GM12892 (cell line): ENCODE results near the gene SLC47A2.

Experiments used
- POLR2A ChIP-seq: IDR thresholded peaks from 2 replicates; pipeline ENCODE4 v1.6.1; 2011; ENCODE audit warnings: low read depth, low read length, control low read depth
- POLR2AphosphoS5 ChIP-seq: IDR thresholded peaks from 2 replicates; pipeline ENCODE4 v1.6.1; 2011; ENCODE audit warnings: low read depth, low read length, control low read depth
- TAF1 ChIP-seq: IDR thresholded peaks from 2 replicates; pipeline ENCODE4 v1.6.1; 2011; ENCODE audit warnings: low read depth, mild to moderate bottlenecking, control low read depth, low read length, borderline replicate concordance

DNA sequence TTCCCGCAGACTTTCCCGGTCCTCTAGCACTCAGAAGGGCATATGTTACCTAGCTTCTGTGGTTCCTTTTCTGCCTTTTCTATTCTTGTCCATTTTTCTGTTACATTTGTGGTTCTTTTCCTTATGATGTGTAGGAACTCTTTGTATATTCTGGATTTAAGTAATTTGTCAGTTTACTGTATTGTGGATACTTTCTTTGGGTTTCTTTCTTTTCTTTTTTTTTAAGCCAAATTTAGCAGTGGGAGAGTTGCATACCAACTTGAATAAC lies 67.2 kb downstream of the SLC47A2 start:
- TF ChIP-seq POLR2AphosphoS5 (no peak), POLR2A (no peak), TAF1 (no peak)
